ENCODE results near the gene RGS3. TPM values are rescaled to one million over a fixed set of nuclear protein-coding genes. Genes with fewer than 3 reads are reported as not detected.

RGS3 gene
- total RNA-seq, 1 donor from 2014 or later = 116 TPM

DNA sequence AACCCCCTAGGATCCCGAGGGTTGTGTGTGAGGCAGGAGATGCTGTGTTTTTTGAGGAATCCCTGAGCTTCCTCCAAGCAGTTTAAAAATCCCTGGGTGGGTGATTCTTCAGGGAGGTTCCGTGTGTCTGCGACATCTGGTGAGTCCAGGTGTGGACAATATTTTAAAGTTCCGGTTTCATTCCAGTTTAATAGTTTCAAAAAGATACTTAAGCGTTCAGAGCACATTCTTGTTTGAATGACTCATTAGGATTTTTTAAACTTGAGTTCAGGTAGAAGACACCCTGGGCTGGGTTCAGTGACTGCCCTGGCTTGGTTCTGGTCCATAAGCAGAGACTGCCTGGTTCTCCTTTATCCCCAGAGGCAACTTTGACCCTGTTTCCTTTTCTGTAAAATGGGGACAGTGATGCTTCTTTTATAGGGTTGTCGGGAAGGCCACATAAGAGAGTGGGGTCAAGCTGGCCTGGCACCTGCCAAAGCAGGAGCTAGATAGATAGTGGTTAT, 119.2 kb downstream of the RGS3 start:
- no peak for DNase-seq (ENCODE audit: low spot score)

DNA sequence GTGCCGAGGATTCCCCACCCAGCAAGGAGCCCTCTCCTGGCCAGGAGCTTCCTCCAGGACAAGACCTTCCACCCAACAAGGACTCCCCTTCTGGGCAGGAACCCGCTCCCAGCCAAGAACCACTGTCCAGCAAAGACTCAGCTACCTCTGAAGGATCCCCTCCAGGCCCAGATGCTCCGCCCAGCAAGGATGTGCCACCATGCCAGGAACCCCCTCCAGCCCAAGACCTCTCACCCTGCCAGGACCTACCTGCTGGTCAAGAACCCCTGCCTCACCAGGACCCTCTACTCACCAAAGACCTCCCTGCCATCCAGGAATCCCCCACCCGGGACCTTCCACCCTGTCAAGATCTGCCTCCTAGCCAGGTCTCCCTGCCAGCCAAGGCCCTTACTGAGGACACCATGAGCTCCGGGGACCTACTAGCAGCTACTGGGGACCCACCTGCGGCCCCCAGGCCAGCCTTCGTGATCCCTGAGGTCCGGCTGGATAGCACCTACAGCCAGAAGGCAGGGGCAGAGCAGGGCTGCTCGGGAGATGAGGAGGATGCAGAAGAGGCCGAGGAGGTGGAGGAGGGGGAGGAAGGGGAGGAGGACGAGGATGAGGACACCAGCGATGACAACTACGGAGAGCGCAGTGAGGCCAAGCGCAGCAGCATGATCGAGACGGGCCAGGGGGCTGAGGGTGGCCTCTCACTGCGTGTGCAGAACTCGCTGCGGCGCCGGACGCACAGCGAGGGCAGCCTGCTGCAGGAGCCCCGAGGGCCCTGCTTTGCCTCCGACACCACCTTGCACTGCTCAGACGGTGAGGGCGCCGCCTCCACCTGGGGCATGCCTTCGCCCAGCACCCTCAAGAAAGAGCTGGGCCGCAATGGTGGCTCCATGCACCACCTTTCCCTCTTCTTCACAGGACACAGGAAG, 120.2 kb downstream of the RGS3 start:
- DNase-seq (ENCODE audit: low spot score) = no peak

DNA sequence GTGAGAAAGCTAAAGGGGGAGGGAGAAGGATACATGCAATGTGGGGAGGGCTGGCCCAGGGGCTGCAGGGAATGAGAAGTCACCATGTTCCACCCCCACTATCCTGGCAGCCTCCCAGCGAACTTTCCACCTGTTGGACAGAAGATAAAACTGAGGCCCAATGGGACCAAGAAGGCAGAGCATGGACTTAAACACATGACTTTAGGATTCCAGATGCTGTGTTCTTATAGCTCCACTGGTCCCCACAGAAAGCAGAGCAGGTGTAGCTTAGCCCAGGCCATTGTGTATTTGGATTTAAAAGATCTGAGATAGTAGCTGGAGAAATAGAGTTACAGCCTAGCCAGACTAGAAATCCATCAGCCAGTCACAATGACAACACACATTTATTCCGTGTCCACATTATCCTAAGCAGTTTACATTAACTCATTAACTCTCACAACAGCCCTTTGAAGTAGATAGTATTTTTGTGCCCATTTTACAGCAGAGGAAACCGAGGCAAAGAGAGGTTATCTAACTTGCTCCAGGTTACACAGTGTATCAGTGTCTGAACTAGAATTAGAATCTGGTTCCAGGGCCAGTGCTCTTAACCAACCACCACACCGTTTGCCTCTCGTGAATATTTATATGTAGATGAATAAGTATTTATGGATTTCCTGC, 121.0 kb downstream of the RGS3 start:
- no peak for DNase-seq (ENCODE audit: low spot score)

DNA sequence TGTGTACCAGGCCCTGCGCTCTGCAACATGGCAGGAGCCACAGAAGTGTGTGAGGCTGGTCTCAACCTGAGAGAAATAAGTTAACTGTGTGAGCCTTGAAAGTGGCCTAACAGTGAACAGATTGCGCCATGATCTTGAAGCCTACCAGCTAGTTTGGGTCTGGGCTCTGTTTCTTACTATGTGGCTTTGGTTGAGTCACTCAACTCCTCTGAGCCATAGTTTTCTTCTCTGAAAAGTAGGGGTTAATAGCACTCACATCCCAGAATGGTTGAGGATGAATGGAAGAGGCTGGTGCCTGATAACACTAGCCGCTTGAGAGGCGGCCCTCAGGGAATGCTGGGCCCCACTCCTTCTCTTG, 121.5 kb downstream of the RGS3 start:
- no peak for DNase-seq (ENCODE audit: low spot score)

DNA sequence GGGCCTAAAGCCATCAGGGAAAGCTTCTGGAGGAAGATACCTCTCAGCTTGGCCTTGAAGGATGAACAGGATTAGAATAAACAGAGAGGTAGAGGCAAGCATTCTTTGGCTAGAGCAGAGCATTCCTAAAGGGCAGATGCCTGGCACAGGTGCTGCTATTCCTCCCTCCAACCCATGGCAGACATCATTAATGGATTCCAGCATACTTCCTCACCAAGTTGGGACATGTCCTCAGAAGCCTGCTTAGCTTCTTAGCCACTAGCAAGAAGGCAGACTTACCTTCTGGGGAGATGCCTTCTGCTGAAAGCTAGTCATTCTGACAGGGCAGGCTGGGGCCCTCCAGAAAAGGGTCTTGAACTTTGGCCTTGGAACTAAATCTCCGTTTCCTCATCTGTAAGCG, 122.0 kb downstream of the RGS3 start:
- DNase-seq (ENCODE audit: low spot score) = no peak

DNA sequence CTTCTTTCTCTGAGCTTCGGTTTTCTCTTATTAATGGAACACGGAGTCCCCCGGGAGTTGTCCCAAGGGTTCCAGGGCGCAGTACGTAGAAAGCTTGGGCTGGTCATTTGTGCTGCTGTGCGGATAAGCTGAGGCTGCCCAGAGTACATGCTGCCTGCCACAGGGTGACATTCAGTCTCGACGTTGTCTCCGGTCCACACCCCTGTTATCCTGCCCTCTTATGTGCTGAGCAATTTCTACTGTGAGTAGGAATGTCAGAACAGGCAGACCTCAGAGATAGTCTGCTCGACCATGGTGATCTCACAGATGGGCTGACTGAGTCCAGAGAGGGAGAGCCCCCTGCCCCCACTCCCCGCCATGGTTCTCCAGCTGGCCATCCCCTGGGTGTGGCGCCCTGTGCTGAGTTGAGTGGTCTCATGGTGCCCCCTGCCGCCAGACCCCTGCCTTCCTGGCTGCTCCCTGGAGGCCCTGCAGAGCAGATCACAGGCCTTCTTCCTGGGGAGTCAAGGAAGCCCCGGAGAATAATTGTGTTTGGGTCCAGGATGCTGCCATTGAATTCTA, 124.0 kb downstream of the RGS3 start:
- DNase-seq (ENCODE audit: low spot score) = no peak

DNA sequence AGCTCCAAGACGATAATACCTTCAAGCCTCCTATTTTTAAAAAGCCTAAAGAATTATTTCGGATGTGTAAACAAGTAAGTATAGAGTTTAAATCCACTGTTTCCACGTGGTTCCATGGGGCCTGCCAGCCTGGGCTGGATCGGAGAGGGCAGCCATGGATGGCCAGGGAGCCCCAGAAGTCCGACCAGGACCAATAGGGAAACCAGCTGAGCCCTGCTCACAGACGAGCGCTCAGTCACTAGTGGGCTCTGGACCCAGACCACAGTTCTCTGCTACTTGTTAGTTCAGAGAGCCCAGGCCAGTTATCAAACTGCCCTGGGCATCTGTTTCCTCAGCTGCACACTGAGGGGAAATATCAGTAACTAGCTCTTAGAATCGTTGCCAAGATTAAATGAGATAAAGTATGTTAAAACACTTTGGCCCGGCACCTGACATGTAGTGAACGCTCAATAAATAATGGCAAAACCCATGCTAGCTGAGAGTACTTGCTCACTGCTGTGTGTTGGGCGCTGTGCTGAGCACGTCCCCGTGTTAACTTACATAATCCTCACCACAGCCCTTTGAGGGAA, 124.8 kb downstream of the RGS3 start:
- DNase-seq (ENCODE audit: low spot score) = no peak

DNA sequence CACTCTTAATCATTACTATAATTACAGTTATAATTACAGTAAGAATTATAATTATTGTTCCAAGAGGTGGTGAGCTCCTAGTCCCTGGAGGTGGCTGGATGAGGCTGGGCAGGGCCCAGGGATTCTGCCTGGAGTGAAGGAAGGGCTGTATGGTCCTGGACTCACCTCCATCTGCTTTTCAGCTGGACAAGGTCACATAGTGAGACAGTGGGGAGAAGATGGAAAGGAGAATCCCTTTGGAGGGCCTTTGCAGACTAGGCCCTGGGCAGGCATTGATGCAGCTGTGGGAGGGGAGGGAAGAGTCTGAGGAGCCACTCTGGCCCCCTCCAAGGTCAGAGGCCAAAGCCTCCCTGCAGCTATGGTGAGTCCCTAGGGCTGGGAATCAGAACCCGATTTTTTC, 125.4 kb downstream of the RGS3 start:
- no peak for DNase-seq (ENCODE audit: low spot score)

DNA sequence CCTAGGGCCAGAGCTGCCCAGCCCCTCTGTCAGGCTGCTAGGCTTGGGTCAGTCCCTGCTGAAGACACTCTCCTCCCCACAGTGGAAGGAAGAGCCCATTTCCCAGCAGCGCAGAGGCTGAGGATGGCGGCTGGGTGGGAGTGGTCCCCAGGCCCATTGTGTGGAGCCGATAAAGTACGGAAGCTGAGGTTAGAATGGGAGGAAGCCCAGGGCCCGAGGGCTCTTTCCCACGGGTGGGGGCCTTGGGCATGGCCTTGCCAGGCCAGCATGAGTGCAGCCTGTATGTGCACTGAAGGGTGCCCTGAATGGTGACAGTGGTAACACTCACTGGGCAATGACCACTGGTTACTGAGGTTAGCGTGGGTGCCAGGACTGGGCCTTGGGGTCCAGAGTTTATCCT, 125.9 kb downstream of the RGS3 start:
- no peak for DNase-seq (ENCODE audit: low spot score)

DNA sequence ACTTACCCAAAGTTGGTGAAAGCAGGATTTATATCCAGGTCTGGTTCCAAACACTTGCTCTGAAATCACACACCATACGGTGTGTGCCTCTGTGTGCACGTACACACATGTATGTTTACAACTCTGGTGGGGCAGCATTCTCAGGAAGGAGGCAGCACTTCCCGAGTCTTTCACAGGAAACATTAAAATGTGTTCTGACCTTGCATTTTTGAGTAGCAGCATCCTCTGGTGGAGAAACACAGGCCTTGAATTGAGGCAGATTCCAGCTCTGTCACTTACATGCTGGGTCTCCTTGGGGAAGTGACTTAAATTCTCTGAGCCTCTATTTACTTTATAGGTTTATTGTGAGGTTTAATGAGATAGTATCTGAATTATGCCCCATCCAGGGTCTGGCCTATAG, 126.4 kb downstream of the RGS3 start:
- no peak for DNase-seq (ENCODE audit: low spot score)

DNA sequence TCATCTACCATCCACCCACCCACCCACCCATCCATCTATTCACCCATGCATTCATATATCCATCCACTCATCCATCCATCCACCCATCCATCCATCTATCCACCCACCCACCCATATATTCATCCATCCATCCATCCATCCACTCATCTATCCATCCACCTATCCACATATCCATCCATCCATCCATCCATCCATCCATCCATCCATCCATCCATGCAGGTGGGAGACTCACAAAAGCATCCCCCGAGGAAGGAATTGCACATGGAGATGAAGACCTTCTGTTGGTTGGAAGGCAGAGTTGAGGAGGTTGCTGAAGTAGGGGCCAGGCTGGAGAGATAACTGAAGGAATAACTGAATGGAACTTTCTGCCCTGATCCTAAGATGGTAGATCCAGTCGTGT, 126.9 kb downstream of the RGS3 start:
- no peak for DNase-seq (ENCODE audit: low spot score)

DNA sequence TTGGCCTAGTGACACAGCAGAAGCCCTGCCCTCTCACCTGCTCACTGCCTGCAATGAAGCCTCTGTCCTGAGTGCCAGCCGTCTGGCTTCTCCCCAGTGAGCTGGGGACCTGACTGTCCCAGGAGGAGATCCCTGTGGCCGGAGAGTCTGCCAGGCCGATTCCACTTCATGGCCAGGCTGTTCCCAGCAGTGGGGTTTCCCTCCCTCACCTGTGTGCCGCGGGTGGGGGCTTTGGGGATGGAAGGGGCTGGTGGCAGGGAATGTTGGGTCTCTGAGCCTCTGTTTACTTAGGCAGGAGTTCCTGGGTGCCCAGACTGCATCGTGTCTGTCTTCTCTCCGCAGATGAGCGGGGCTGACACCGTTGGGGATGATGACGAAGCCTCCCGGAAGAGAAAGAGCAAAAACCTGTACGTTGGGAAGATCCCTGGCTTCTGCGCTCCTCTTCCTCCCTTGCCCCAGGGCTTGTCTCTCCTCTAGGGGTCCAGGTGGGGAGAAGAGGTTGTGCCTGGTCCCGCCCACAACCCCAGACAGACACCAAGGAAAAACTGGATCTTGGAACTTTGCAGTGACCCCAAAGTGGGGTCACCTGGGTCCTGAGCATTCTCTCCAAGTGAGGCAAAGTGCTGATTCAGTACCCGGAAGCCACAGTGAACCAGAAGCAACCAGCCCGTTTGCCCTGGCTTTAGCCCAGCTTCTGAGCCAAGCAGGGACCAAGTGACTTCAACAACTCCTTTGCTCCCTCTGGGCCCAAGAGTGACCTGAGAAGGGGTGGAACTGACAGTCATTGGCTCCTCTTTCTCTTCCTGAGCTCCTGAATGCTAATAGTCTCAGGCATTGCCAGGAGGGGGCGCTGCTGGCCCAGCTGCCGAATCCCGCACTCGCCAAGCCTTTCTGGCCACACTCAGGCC, 127.7 kb downstream of the RGS3 start:
- DNase-seq (ENCODE audit: low spot score) = no peak

DNA sequence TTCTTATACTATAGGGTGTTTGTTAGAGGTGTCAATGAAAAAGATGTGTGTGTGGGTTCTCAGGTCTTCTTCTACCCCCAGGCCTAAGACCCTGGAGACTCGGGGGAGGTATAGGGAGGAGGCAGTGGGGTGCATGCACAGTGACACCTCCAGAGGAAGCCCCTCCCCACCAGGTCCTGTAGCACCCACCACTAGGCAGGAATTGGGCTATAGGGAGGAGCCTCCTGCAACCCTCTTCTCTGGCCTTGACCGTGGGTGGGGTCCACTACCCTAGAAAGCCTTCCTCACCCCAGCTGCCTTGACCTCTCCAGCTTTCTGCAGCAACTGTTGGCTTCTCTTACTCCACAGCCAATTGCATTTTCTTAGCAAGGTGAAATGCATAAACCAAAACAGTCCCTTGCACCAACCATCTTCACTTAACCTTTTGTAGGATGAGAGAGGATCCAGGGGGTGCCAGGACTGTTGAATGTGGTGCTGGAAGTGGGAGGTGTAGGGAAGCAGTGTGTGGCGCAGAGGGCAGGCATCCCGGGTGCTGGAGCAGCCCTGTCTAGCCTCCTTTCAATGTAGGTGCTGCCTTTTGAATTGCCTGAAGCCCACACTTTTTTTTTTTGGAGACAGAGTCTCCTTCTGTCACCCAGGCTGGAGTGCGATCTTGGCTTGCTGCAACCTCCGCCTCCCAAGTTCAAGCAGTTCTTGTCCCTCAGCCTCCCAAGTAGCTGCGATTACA, 128.5 kb downstream of the RGS3 start:
- no peak for DNase-seq (ENCODE audit: low spot score)

DNA sequence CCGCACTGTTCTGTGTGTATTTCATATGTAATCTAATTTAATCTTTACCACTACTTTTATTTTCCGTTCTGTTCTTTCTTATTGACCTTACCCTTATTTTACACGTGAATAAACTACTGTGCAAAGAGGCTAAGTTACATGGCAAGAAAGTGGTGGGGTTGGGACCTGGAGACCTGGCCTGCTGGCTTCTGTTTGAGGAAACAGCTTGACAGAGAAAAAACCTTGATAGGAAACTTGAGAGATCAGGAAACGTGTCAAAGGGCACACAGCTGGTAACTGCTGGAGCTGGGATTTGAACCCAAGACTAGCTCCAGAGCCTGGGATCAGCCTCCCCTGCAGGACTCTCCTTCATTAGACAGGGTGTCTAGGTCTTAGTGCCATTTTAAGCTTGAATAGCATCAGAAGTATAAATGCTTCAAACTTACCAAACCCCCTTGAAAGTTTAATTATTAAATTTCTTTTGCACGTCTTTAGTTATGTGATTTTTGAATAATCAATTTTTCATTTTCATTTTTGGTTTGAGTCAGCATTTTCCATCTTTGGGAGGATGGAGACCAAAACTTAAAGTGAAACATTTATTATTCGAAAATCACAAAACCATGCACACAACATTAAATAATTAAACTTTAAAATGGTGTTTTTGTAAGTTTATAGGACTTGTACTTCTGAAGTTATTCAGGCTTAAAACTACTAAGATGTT, 129.5 kb downstream of the RGS3 start:
- DNase-seq (ENCODE audit: low spot score) = no peak

DNA sequence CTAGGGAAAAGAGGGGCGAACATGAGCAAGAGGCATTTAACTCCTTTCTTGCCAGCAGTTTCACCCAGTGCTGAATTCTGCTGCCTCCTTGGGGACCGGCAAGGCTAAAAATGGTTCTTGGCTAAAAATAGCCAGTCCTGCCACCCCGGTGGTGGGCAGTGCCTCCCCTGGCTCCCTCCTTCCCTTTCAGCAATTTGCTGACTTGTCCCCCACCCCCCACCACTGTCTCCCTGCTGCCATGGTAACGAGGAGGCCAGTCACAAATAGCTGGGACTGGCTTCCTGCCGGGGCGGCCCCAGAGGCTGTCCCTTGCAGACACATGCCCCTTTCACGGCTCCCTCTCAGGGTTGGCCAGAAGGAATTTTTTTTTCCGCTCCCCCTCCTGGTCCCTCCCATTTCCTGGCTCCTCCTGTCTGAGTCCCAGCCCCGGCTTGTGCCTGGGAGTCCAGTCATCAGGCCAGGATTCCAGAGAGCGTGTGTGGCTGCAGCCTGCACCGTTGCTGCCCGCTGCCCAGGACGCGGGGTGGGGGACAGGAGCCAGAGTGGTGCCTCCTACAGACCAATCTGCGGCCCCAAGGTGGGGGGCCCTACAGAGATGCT, 130.3 kb downstream of the RGS3 start:
- DNase-seq (ENCODE audit: low spot score) = no peak

DNA sequence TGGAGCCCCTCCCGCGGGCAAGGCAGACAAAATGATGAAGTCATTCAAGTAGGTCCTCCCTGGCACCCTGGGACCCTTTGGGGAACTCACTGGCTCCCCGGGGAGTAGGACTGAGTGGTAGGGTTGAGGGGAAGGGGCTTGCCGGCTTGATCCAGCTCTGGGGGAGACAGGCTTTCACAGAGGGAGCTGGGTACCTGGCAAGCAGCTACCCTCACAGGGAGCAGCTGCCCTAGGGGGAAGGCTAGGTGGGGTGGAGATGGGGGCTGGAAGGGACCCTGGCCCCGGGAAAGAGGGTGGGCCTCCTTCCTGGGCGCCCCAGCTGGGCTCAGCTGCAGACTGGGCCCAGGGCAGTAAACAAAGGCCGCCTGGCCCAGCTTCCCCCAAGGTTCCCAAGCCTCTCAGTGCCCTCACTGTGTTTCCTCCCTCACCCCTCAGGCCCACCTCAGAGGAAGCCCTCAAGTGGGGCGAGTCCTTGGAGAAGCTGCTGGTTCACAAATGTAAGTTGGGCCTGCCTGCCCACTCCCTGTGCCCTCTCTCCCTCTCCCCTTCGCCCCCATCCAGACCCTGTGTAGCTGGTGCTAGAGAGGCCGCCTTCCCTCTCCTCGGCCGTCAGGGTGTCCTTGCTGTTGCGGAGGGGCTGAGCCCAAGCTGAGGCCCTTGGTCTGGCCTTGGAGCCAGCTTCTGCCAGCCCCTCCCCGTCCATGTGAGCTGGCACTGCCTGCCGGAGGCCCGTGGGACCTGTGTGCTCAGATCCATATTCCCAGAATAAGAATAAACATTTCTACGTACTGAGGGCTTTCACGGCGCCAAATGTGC, 131.2 kb downstream of the RGS3 start:
- no peak for DNase-seq (ENCODE audit: low spot score)

DNA sequence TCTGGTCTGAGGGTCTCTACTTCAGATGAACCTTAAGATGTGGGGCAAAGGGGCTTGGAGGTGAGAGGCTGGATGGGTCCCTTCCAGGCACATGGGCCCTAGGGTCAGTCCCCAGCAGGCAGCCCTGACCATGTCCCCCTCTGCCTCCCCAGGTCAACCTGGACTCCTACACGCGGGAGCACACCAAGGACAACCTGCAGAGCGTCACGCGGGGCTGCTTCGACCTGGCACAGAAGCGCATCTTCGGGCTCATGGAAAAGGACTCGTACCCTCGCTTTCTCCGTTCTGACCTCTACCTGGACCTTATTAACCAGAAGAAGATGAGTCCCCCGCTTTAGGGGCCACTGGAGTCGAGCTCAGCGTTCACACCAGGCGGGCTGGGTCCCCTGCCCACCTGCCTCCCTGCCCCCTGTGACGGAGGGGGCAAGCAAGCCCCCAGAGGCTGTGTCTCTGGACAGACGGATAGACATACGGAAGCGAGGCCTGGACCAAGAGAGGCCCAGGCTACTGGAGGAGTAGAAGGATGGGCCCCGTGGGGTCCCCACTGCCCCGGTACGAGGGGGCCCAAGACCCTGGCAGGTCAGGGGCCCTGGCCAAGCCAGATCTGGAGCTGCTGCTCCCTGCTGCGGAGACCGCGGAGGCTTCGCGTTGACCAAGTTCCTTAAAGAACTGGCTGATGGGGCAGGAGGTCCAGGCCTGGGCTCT, 133.2 kb downstream of the RGS3 start:
- DNase-seq (ENCODE audit: low spot score) = no peak

Data from mesenteric fat pad (tissue), 1 donor.